HG03139 (cell line): Measurements from ENCODE around the gene C1QTNF8.

Experiments
- ATAC-seq: cut with Tn5 transposase; IDR thresholded peaks from one replicate; pipeline ENCODE4 v1.9.1; 2021; ENCODE audit not compliant: unreplicated experiment

The C1QTNF8 gene

DNA sequence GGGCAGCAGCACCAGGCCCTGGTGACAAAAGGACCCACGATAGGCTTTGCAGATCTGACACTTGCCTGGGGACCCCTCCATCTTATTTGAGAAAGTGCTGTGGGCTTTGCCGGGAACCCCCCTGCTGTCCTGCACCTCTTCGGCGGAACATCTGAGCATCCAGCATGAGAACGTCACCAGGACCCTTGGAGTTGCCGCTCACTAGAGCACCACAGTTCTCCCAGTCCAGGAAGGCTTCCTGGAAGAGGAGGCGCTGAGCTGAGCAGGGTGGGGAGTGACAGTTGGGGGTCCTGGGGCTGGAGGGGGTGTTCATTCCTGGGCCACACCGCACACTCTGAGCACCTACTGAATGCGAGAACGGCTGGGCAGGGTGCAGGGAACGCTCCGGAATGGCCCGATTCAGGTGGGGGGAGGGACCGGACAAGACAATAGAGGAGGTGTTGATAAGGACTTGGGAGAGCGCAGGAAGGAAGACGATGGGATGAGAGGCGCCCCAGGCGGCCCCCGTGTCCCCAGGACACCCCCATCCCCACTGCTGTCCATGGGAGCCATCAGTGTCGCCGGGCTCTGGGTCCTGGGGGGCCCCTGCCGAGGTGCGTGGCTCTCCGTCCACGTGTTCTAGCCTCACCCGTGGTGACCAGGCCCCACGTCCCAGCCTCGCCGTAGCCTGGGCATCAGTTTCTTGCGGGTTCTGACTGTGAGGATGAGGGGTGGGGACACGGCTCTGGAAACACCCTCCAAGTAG, 32.1 kb upstream of the C1QTNF8 start:
- no peak for ATAC-seq

- ATAC-seq: no peak
Observed at GRCh38 chr16:1127101-1127500, 31.1 kb upstream of the C1QTNF8 start.

DNA sequence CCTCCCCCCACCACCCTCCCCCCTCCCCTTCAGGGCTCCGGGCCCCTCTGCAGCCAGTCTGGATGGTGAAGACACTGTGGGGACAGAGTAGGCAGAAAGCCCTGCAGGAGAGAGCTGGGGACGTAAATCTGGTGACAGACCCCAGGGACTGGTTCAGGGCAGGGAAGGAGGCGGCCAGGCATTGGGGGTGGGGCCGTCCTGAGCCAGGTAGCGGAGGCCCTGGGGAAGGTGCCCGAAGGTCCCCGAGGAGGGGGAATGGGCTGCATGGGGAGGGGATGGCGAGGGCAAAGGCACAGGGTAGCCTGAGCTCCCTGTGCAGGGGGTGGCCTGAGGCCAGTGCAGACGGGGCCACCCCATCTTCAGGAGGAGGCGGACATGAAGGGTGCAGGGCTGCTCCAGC, 30.5 kb upstream of the C1QTNF8 start:
- ATAC-seq: no peak

DNA sequence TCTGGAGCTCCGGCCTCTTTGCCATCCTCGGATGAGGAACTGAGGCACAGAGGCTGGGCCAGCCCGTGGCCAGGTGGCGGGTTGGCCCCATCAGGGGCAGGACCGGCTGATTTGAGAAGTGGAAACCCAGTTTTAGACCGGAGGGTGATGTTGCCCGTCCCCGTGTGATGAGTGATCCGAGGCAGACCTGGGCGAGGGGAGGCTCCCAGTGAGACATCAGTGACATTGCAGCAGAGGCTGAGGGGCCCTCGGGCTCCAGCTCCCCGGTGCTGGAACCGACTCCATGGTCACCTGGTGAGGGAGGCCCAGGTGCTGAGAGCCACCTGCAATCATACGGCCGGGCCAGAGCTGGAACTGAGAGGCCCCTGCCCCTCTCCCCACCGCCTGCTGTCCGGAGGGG, 30.0 kb upstream of the C1QTNF8 start:
- ATAC-seq: no peak

- ATAC-seq: no peak
Observed at GRCh38 chr16:1125471-1125870, 29.4 kb upstream of the C1QTNF8 start.

DNA sequence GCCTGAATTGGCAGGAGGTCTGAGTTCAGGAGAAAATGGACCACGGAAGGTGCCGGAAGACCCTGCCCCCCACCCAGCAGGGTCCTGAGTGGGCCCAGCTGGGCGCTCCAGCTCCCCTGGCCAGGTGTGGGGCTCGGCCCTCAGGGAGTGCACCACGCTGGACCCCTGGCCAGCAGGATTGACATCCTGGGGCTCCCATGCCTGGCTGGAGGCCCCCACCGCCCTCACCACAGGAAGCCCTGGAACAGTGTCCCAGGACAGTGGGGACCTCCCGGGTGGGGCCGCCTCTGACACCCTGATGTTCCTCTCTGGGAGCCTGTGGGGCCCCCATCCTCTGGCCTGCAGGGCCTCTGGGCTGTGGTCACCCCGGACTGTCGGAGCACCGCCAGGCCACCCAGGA, 28.8 kb upstream of the C1QTNF8 start:
- ATAC-seq: no peak

DNA sequence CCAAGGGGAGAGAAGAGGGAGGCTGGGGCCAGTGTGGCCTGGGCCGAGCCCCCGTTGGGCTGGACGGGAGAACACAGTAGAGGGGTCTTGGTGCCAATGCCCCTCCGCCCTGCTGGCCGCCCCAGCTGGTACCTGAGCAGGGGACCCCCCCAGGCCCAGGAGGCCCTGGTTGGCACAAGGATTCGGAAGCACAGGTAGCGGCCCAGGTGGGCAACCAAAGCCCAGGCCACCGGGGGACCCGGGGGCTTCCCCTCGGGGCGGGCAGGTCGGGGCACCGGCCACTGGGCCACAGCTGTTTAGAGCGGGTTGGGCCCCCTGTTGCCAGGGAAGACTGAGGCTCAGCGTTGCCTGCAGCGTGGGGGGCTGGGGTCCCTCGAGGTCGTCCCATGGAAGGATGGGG, 28.2 kb upstream of the C1QTNF8 start:
- ATAC-seq: no peak

DNA sequence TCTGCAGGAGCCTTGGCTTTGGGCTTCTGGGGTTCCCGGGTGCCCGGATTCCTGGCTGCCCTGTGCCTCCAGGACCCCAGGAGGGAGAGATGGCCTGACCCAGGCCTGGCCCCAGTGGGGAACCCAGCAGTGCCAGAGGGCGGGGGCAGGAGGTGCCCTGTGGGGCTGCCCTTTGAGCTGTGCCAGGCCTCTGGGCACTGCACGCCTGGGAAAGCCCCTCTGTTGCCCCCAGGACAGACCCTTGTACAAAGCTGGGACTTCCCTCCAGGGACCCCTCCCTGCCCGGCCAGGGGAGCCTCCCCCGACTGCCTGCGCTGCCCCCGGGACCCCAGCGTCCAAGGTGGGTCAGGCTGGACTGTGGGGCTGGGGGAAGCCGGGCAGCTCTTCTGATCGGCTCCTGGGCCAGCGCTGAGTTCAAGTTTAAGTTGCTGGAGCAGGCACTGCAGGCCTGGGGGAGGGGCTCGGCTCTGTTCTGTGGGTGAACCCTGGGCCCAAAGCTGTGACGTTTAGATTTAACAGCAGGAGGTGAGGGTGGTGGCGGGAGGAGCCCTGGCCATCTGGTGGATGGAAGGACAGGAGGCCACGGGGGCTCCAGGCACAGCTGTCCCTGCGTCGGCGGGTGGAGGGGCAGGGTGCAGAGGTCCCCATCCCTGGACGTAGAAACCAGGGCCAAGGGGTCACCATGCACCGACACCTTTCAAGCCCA, 27.6 kb upstream of the C1QTNF8 start:
- no peak for ATAC-seq

DNA sequence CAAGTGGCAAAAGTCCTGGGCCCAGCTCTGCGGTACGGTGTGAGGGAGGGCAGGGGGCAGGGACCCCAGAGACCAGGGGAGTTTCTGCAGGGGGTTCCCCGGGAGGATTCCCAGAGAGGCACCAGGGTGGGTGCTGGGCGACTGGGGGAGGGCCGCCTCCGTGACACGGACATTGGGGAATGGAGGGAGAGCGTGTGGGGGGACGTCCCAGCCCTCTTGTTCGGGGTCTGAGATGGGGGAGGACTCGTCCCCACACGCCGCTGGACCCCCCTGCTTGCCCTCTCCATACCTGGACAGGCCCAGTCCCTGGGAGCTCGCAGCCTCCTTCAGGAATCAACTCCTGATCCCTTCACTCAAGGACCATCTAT, 26.3 kb upstream of the C1QTNF8 start:
- no peak for ATAC-seq

GRCh38 chr16:1121601-1122397, 25.8 kb upstream of the C1QTNF8 start:
- no peak for ATAC-seq

DNA sequence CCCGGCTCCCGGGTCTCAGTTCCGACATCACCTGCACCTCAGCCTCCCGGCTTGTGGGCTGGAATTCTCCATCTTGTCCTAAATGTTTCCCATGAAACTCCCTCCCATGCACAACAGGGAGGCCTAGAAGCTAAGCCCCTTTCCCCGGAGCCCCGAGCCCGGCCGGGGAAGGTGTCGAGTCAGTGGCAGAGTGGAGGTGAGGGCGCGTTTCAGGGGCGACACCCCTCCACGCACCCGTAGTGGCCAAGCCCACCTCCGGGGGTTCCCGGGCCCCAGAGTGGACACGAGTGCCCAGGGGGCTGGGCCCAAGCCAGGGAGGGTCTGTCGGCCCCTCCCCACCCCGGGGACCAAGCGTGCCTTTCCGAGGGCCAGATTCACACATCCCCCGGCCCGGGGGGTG, 25.0 kb upstream of the C1QTNF8 start:
- no peak for ATAC-seq

DNA sequence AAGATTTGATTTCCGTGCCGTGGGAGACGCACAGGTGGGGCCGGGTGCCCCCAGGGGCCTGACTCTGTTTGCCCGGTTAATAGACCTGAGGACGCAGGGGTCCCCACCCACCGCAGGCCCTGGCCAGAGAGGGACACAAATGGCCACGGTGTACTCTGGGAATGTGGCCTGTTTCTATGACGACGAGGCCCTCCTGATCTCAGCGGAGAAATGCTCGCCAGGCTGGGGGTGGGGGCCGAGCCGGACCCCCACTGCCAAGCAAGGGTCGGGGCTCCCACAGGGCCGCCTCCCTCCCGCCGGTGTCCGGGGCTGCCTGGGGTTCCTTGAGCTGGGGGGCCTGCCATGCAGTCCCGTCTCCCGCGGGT, 24.5 kb upstream of the C1QTNF8 start:
- ATAC-seq: no peak

- ATAC-seq: no peak
Observed at GRCh38 chr16:1119766-1120576, 23.9 kb upstream of the C1QTNF8 start.

DNA sequence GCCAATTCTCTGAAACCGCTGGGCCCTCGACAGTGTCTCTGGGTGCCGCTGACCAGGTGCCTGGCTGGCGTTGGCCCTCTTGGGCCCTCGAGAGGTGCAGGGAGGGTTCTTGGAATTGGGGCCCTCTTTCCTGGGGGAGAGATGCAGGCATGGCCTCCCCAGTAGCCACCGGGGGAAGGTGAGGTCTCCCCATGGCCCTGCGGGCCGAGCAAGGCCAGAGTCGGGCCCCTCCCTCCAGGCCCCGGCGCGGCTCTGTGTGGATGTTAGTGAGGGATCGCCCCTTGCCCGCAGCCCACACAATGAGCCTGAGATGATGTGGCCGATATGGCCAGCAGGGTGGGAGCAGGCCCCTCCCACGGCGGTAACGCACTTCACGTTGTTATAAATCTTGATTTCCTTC, 23.1 kb upstream of the C1QTNF8 start:
- ATAC-seq: no peak

GRCh38 chr16:1117926-1118325, 21.9 kb upstream of the C1QTNF8 start:
- ATAC-seq: no peak

- no peak for ATAC-seq
Observed at GRCh38 chr16:1117176-1117900, 21.3 kb upstream of the C1QTNF8 start.

GRCh38 chr16:1116693-1117077, 20.6 kb upstream of the C1QTNF8 start:
- no peak for ATAC-seq

GRCh38 chr16:1113889-1114526, 18.0 kb upstream of the C1QTNF8 start:
- no peak for ATAC-seq

GRCh38 chr16:1113489-1113888, 17.4 kb upstream of the C1QTNF8 start:
- no peak for ATAC-seq

GRCh38 chr16:1112506-1113184, 16.6 kb upstream of the C1QTNF8 start:
- no peak for ATAC-seq
